Kidney epithelial cell (primary cell): Measurements from ENCODE around the gene VN1R4. TPM values are rescaled to one million over a fixed set of nuclear protein-coding genes. Genes with fewer than 3 reads are reported as not detected.
"Not testable (repeated sequence)": the region's sequence is repeated elsewhere in the genome, so short reads cannot be mapped to it uniquely, and the experiment has no call there.

Experiments
- DNase-seq: peaks from one replicate; pipeline ENCODE4 v3.0.0-alpha.2; 2010; ENCODE audit warnings: low read depth
- H3K27me3 ChIP-seq: 2 replicates; pipeline ENCODE4 v1.6.0; 2011; ENCODE audit warnings: low read length; ENCODE audit not compliant: control insufficient read depth, insufficient read depth
- H3K36me3 ChIP-seq: 2 replicates; pipeline ENCODE4 v1.5.1; 2011; ENCODE audit warnings: low read length; ENCODE audit not compliant: control insufficient read depth, insufficient read depth
- H3K4me3 ChIP-seq: 2 replicates; pipeline ENCODE4 v1.5.1; 2011; ENCODE audit warnings: low read depth, mild to moderate bottlenecking, control low read depth, low read length
- total RNA-seq: library from RNA; depleted of rRNA; stranded (reverse); fragments of >200 nt; gene quantifications from 2 replicates; pipeline ENCODE4 v1.2.3, GENCODE V29; 2015
- TF ChIP-seq, protein P1 (sequence below): IDR thresholded peaks from 2 replicates; pipeline ENCODE4 v1.5.1; 2011; ENCODE audit warnings: mild to moderate bottlenecking, moderate library complexity, low read length, control low read depth, inconsistent platforms; ENCODE audit not compliant: insufficient read depth, poor library complexity, severe bottlenecking

VN1R4 gene, protein sequence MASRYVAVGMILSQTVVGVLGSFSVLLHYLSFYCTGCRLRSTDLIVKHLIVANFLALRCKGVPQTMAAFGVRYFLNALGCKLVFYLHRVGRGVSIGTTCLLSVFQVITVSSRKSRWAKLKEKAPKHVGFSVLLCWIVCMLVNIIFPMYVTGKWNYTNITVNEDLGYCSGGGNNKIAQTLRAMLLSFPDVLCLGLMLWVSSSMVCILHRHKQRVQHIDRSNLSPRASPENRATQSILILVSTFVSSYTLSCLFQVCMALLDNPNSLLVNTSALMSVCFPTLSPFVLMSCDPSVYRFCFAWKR
- total RNA-seq, result not detected in 2 replicates

DNA sequence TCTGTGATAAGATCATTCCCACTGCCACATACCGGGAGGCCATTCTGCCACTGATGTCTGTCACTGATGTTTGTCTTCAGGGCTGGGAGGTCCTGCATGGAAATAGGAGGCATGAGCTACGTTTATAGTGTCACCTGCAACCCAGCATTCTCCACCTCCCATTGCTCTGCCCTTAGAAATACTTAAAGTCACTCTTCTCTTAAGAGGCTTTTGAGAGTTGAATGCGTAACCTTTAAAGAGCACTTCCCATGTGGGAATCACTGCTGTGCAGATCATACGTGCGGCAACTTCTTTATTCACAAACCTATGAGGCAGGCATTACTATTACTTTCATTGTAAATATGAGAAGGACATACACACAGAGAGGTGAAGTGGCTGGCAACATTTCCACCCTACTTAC lies at the start of gene VN1R4:
VN1R4 (minus strand) TSS at position 101 of the 400 bp plus-strand sequence; CDS start at position 43, 58 bp downstream.
- not testable (repeated sequence) for H3K4me3 ChIP-seq, H3K36me3 ChIP-seq, DNase-seq, H3K27me3 ChIP-seq

DNA sequence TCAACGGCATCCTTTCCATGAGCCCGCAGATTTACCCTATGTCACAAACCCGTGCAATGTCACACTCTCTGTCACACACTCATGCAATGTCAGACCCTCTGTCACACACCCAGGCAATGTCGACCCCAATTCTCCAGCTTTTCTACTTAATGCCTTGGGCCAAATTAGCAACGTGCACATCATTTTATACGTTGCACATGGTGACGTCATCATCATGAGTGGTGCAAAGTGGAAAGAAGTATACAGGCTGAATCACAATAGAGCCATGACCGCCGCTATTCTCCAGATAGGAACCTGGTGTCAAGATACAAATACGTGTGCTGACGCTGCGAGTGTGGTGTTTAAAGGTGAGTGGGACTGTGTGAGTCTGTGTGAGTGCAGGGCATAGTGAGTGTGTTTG lies 44.4 kb upstream of the VN1R4 start:
- no peaks in the 10 kb centered on the region for H3K27me3 ChIP-seq
- TF ChIP-seq, protein P1, sequence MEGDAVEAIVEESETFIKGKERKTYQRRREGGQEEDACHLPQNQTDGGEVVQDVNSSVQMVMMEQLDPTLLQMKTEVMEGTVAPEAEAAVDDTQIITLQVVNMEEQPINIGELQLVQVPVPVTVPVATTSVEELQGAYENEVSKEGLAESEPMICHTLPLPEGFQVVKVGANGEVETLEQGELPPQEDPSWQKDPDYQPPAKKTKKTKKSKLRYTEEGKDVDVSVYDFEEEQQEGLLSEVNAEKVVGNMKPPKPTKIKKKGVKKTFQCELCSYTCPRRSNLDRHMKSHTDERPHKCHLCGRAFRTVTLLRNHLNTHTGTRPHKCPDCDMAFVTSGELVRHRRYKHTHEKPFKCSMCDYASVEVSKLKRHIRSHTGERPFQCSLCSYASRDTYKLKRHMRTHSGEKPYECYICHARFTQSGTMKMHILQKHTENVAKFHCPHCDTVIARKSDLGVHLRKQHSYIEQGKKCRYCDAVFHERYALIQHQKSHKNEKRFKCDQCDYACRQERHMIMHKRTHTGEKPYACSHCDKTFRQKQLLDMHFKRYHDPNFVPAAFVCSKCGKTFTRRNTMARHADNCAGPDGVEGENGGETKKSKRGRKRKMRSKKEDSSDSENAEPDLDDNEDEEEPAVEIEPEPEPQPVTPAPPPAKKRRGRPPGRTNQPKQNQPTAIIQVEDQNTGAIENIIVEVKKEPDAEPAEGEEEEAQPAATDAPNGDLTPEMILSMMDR, result no peak
- H3K4me3 ChIP-seq, result no peak overlapping the region
- no peak for DNase-seq
- no peaks in the 10 kb centered on the region for H3K36me3 ChIP-seq

DNA sequence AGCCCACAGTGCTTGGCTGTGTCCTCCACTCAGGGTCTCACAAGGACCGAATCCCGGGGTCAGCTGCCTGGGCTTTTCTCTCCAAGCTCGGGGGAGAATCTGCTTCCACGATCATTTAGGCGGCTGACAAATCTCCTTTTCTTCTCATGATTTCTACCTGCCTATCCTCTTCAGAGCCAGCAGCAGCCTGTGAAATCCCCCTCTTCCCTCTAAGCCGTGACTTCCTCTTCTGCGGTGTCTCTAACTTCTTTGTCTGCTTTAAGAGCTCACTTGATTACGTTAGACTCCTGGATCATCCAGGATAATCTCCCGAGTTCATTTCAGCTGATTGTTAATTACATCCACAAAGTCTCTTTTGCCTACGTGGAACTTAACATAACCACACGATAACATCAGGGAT lies 43.5 kb upstream of the VN1R4 start:
- TF ChIP-seq, protein P1, result no peak
- Histone ChIP-seq H3K36me3 (no peaks in the 10 kb centered on the region), H3K27me3 (no peaks in the 10 kb centered on the region)

DNA sequence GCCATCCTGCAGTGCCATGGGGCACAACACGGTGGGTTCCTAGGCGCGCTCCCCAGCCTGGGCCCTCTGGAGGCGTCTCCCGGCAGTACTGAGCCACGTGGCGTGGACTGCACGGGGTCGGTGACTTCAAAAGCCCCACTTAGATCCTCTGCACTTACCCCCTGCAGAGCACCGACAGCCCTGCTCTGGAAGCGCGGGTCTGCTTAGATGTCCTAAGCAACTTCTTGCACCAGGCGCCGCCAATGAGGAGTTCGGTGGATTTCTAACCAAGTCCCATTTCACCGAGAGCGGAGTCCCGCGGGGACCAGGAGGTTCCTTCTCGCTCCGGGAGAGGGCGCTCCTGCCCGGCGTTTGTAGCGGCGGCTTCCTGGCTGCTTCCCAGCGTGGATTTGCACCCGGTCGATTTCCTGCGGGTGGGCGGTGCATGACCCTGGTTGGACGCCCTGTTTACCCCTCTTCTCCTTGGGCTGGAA lies 40.9 kb upstream of the VN1R4 start:
- DNase-seq, result no peak
- Histone ChIP-seq H3K27me3 (no peaks in the 10 kb centered on the region), H3K4me3 (no peak overlapping the region), H3K36me3 (no peaks in the 10 kb centered on the region)
- TF ChIP-seq, protein P1, result peak; percentile 7

More for the DNA sequence above, 43.5 kb upstream of the VN1R4 start:
- H3K4me3 ChIP-seq, result no peak overlapping the region
- DNase-seq, result no peak

DNA sequence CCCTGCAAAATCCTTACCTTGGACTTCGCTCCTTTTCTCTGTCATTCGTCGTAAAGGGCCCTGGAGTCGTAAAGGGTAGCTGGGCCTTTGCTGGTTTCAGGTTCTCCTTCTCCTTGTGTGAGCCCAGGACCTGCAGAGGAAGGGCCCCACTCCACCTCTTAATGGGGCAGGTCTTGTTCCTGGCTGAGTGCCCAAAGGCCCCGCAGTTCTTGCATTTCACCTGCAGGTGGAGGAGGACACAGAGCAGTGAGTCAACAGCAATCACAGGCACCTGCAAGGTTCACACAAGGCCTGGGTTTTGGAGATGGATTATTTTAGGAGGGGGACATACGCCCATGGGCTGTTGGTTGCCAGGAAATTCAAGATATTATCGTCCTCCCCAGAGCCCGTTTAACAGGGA lies 33.8 kb upstream of the VN1R4 start:
- H3K36me3 ChIP-seq, DNase-seq, H3K27me3 ChIP-seq, H3K4me3 ChIP-seq: not testable (repeated sequence)

DNA sequence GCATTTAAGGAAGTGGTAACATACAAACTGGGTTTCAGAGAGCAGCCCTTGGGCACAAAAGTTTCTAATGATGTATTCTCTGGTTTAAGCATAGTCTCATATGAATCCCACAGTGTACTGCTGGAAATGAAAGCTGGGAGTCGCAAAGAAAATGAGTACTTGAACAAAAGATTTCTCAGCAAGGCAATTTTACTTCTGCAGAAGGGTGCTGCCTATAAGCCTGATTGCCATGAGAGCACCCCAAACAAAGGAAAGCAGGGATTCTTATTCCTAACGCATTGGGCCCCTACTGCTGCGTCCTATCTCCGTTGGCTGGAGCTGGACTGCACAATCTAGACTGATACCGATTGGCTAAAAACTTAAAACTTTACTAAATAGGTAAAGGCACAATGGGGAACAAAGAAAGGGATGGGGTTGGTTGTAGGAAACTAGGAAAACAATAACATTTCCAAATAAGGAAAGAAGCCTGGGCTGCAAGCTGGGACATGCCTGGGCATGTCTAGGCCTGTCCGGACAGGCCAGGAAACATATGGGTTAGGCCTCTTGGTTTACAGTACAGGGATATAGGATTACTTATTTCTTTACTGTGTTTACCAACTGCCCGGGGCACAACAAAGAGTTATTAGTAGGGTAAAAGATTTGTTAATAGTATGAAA lies 27.4 kb upstream of the VN1R4 start:
- TF ChIP-seq, protein P1, result no peak
- no peaks in the 10 kb centered on the region for H3K36me3 ChIP-seq
- no peak overlapping the region for H3K4me3 ChIP-seq
- H3K27me3 ChIP-seq, result no peaks in the 10 kb centered on the region
- DNase-seq, result no peak
